GM13977 (cell line): Measurements from ENCODE around the gene ABHD14A.

Source experiments
- DNase-seq: peaks from one replicate; pipeline ENCODE4 v3.0.0; 2012; ENCODE audit warnings: low spot score
- CTCF ChIP-seq: IDR thresholded peaks from 2 replicates; pipeline ENCODE4 v1.5.1; 2012; ENCODE audit warnings: mild to moderate bottlenecking, control low read depth; ENCODE audit not compliant: insufficient read depth; ENCODE audit errors: extremely low read depth, missing control alignments
- in situ Hi-C: fragments of 300-500 bp; cut with MboI; formaldehyde crosslinking; loops from one replicate; pipeline ENCODE4 v1.12.0; 2022; ENCODE audit warnings: low sequenced_read_pairs, low pct_unique_long_range_greater_than_20kb, mixed read lengths, inconsistent platforms; ENCODE audit not compliant: unreplicated experiment

The ABHD14A gene

GRCh38 chr3:51966016-51966415 lies 8.8 kb upstream of the ABHD14A start:
- in situ Hi-C loops = no loop called here
- no peak for TF ChIP-seq CTCF
- DNase-seq = no peak

- in situ Hi-C loops = no loop called here
- no peak for TF ChIP-seq CTCF
- DNase-seq = no peak
These were observed 8.4 kb upstream of the ABHD14A start for GRCh38 chr3:51966486-51966885.

GRCh38 chr3:51966922-51967383 lies 7.9 kb upstream of the ABHD14A start:
- in situ Hi-C loops = no loop called here
- DNase-seq = no peak
- no peak for TF ChIP-seq CTCF

- DNase-seq = peak; percentile 72
- in situ Hi-C loops = no loop called here
- TF ChIP-seq CTCF = no peak
These were observed 7.3 kb upstream of the ABHD14A start, which contains the start of gene PCBP4 for GRCh38 chr3:51967384-51968169. TSS of gene PCBP4 (minus strand) at chr3:51967454. CDS start at chr3:51961240, 6,214 bp downstream.

GRCh38 chr3:51968170-51968775 lies 6.6 kb upstream of the ABHD14A start:
- no peak for DNase-seq
- in situ Hi-C loops = no loop called here
- no peak for TF ChIP-seq CTCF

GRCh38 chr3:51968883-51969678 lies 5.8 kb upstream of the ABHD14A start:
- in situ Hi-C loops = no loop called here
- no peak for DNase-seq
- no peak for TF ChIP-seq CTCF
